NCI-H748 (cell line): Measurements from ENCODE around the gene TPSAB1.
"Not testable (repeated sequence)": the region's sequence is repeated elsewhere in the genome, so short reads cannot be mapped to it uniquely, and the experiment has no call there.

Experiments
- DNase-seq: peaks from one replicate; lab custom pipeline; 2025; ENCODE audit not compliant: unreplicated experiment; lab: John Stamatoyannopoulos, UW

Gene TPSAB1

GRCh38 chr16:1264345-1265089 lies 24.0 kb downstream of the TPSAB1 start:
- no peak for DNase-seq

GRCh38 chr16:1265090-1265630 lies 24.7 kb downstream of the TPSAB1 start:
- DNase-seq = no peak

GRCh38 chr16:1265826-1266225 lies 25.3 kb downstream of the TPSAB1 start:
- DNase-seq = no peak

GRCh38 chr16:1269418-1269817 lies 28.9 kb downstream of the TPSAB1 start:
- DNase-seq = not testable (repeated sequence)

GRCh38 chr16:1271380-1271723 lies 30.8 kb downstream of the TPSAB1 start:
- DNase-seq = no peak

- DNase-seq = peak; percentile 95
Observed at GRCh38 chr16:1271724-1272413, 31.4 kb downstream of the TPSAB1 start.

GRCh38 chr16:1272453-1273198 lies 32.1 kb downstream of the TPSAB1 start:
- DNase-seq = peak; percentile 33

GRCh38 chr16:1273816-1274215 lies 33.3 kb downstream of the TPSAB1 start:
- DNase-seq = no peak

- DNase-seq = no peak
Observed at GRCh38 chr16:1274767-1275166, 34.3 kb downstream of the TPSAB1 start.

- DNase-seq = no peak
Observed at GRCh38 chr16:1275791-1276579, 35.5 kb downstream of the TPSAB1 start.

- no peak for DNase-seq
Observed at GRCh38 chr16:1276580-1276878, 36.0 kb downstream of the TPSAB1 start.

GRCh38 chr16:1277151-1277598 lies 36.7 kb downstream of the TPSAB1 start:
- DNase-seq = no peak

- DNase-seq = no peak
Observed at GRCh38 chr16:1277617-1278282, 37.2 kb downstream of the TPSAB1 start.

GRCh38 chr16:1278477-1278876 lies 38.0 kb downstream of the TPSAB1 start:
- DNase-seq = no peak

- no peak for DNase-seq
Observed at GRCh38 chr16:1279081-1279944, 38.8 kb downstream of the TPSAB1 start.

- no peak for DNase-seq
Observed at GRCh38 chr16:1279945-1280589, 39.6 kb downstream of the TPSAB1 start.

GRCh38 chr16:1280783-1281182 lies 40.3 kb downstream of the TPSAB1 start:
- no peak for DNase-seq

- no peak for DNase-seq
Observed at GRCh38 chr16:1281517-1281916, 41.0 kb downstream of the TPSAB1 start.

- no peak for DNase-seq
Observed at GRCh38 chr16:1282324-1282973, 41.9 kb downstream of the TPSAB1 start.
